HepG2 (cell line): ENCODE data around the gene RPP21. TPM values are rescaled to one million over a fixed set of nuclear protein-coding genes. Genes with fewer than 3 reads are reported as not detected.
A peak's percentile ranks its signal among the peaks of the same experiment; 100 is the strongest.

ENCODE experiments used
- BHLHE40 ChIP-seq: IDR thresholded peaks from 2 replicates; pipeline ENCODE4 v1.6.1; 2011; ENCODE audit warnings: low read length, improper control_type of control experiment
- HOXA5 ChIP-seq: sonication (generic); formaldehyde crosslinking; IDR thresholded peaks from 2 replicates; pipeline ENCODE4 v1.4.0; 2020; ENCODE audit warnings: missing genetic modification reagents
- LCORL ChIP-seq, 2 experiments: fragments of 450-650 bp in 1 of 2; sonication (generic) in 1 of 2; formaldehyde crosslinking in 1 of 2; IDR thresholded peaks; 2 replicates each; pipeline versions ENCODE4 v1.5.0 to v1.6.1; 2017 to 2020; ENCODE audit warnings: antibody characterized with exemption in 1 of 2, missing genetic modification reagents in 1 of 2
- MYC ChIP-seq: sonication (generic); formaldehyde crosslinking; IDR thresholded peaks from 2 replicates; pipeline ENCODE4 v1.9.0; 2021; ENCODE audit warnings: missing genetic modification reagents, borderline replicate concordance
- NFYC ChIP-seq: IDR thresholded peaks from 2 replicates; pipeline ENCODE4 v1.6.1; 2016; ENCODE audit warnings: missing genetic modification reagents, missing compliant biosample characterization
- POLR2A ChIP-seq, 2 experiments: IDR thresholded peaks; 2 replicates each; pipeline ENCODE4 v1.6.1; 2011; ENCODE audit warnings: low read depth in 2 of 2, low read length in 2 of 2, mild to moderate bottlenecking in 1 of 2, moderate library complexity in 1 of 2; ENCODE audit not compliant: insufficient read depth in 1 of 2
- RNF2 ChIP-seq: fragments of 450-650 bp; conservative IDR thresholded peaks from 2 replicates; pipeline ENCODE4 v1.6.1; 2016; ENCODE audit warnings: low read depth
- SATB2 ChIP-seq: sonication (generic); formaldehyde crosslinking; IDR thresholded peaks from 2 replicates; pipeline ENCODE4 v1.5.0; 2020; ENCODE audit warnings: missing genetic modification reagents
- SMAD9 ChIP-seq: sonication (generic); formaldehyde crosslinking; IDR thresholded peaks from 2 replicates; pipeline ENCODE4 v1.5.1; 2020; ENCODE audit warnings: mild to moderate bottlenecking, missing genetic modification reagents
- TBL1XR1 ChIP-seq: fragments of 150-350 bp; IDR thresholded peaks from 2 replicates; pipeline ENCODE4 v1.6.1; 2014; ENCODE audit warnings: borderline replicate concordance, low read length; ENCODE audit not compliant: partially characterized antibody
- U2AF1 ChIP-seq: fragments of 200-400 bp; formaldehyde crosslinking; optimal IDR thresholded peaks from 2 replicates; pipeline ENCODE3; 2017; ENCODE audit warnings: mild to moderate bottlenecking, low read depth, low read length
- XRCC5 ChIP-seq: fragments of 200-400 bp; formaldehyde crosslinking; optimal IDR thresholded peaks from 2 replicates; pipeline ENCODE3; 2017; ENCODE audit warnings: mild to moderate bottlenecking, low read length
- ZNF138 ChIP-seq: sonication (generic); formaldehyde crosslinking; IDR thresholded peaks from 2 replicates; pipeline ENCODE4 v1.5.0; 2020; ENCODE audit warnings: mild to moderate bottlenecking, low read depth, missing genetic modification reagents
- ZNF143 ChIP-seq: sonication (generic); formaldehyde crosslinking; IDR thresholded peaks from 2 replicates; pipeline ENCODE4 v1.4.0; 2020; ENCODE audit warnings: missing genetic modification reagents
- ZNF558 ChIP-seq: sonication (generic); formaldehyde crosslinking; IDR thresholded peaks from 2 replicates; pipeline ENCODE4 v1.9.0; 2022; ENCODE audit warnings: mild to moderate bottlenecking, missing genetic modification reagents, borderline replicate concordance
- ZNF577 ChIP-seq: sonication (generic); formaldehyde crosslinking; IDR thresholded peaks from 2 replicates; pipeline ENCODE4 v1.4.0; 2020; ENCODE audit warnings: mild to moderate bottlenecking, low read depth, missing genetic modification reagents, borderline replicate concordance
- ZNF589 ChIP-seq: sonication (generic); formaldehyde crosslinking; conservative IDR thresholded peaks from 2 replicates; pipeline ENCODE4 v1.8.0; 2022; ENCODE audit warnings: mild to moderate bottlenecking, moderate library complexity, missing genetic modification reagents
- ZNF747 ChIP-seq: sonication (generic); formaldehyde crosslinking; IDR thresholded peaks from 2 replicates; pipeline ENCODE4 v1.8.1; 2023; ENCODE audit warnings: missing genetic modification reagents, mild to moderate bottlenecking, borderline replicate concordance
- ZNF773 ChIP-seq: sonication (generic); formaldehyde crosslinking; IDR thresholded peaks from 2 replicates; pipeline ENCODE4 v1.4.0; 2020; ENCODE audit warnings: missing genetic modification reagents, borderline replicate concordance
- ZNF816 ChIP-seq: sonication (generic); formaldehyde crosslinking; IDR thresholded peaks from 2 replicates; pipeline ENCODE4 v1.8.0; 2022; ENCODE audit warnings: missing genetic modification reagents, mild to moderate bottlenecking, borderline replicate concordance
- polyA plus RNA-seq, 8 experiments: library from polyadenylated mRNA; depleted of rRNA in 3 of 8; stranded (reverse) in 7 of 8; unstranded in 1 of 8; fragments of >200 nt; fragmentation: Illumina TruSeq in 4 of 8; extraction: Trizol in 4 of 8; gene quantifications; 2 replicates each; pipeline versions ENCODE4 v1.2.1 to v1.2.3, GENCODE V29; 2011 to 2016; ENCODE audit warnings: low read depth in 4 of 8, missing spikeins in 1 of 8, mixed read lengths in 1 of 8; ENCODE audit not compliant: insufficient read depth in 1 of 8
- total RNA-seq, 5 experiments: library from RNA; depleted of rRNA; stranded (reverse); fragments of >200 nt; fragmentation: Illumina TruSeq; extraction: Trizol; gene quantifications; 2 replicates each; pipeline ENCODE4 v1.2.3, GENCODE V29; 2016; ENCODE audit warnings: low read depth in 1 of 5
- TF ChIP-seq, protein P1 (sequence below): conservative IDR thresholded peaks from 2 replicates; pipeline ENCODE4 v1.6.1; 2018; ENCODE audit warnings: missing genetic modification reagents
- TF ChIP-seq, protein P2 (sequence below): sonication (generic); formaldehyde crosslinking; IDR thresholded peaks from 2 replicates; pipeline ENCODE4 v1.8.1; 2023; ENCODE audit warnings: missing genetic modification reagents, inconsistent platforms, borderline replicate concordance
- TF ChIP-seq, protein P3 (sequence below): sonication (generic); formaldehyde crosslinking; IDR thresholded peaks from 2 replicates; pipeline ENCODE4 v1.8.1; 2023; ENCODE audit warnings: mild to moderate bottlenecking, moderate library complexity, missing genetic modification reagents
- TF ChIP-seq, protein P4 (sequence below): sonication (generic); formaldehyde crosslinking; IDR thresholded peaks from 2 replicates; pipeline ENCODE4 v1.4.0; 2020; ENCODE audit warnings: missing genetic modification reagents, borderline replicate concordance

Gene RPP21
- total and polyA plus RNA-seq, 2 of the 13 experiments (the other 11 are each of a cell fraction or from before 2014, with no cell fraction given) = 53.1 to 72.3 TPM

DNA sequence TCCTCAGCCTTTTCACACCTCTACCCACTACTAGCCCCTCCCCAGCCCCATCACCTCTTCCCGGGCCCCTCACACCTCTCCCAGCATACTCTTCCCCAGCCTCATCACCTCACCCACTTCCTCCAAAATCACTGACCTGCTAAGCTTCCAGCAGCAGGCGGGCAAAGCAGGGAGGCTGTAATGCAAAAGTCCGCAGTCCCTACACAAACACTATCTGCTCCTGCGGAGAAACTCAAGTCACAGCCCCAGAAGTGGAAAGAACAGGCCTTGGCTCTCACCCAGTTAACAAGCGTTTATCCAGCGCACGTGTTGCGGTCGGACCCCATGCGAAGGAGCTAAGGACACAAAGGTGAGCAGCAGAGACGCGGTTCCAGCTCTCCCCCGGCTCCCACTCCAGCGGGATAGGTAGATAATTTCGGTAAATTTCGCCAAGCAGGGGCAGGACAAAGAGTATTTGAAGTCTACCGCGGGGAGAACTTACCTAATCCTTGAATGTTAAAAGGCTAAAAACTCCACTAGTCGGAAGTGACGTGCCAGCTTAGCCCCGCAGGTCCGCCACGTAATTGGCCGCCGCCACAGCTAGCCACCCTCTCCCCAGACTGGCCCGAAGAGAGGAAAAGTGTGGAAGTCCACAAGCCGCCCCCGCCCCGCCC is 19.0 kb upstream of the RPP21 start (continued):
- TF ChIP-seq SATB2 (0 out of 2 replicates have a peak, but pooled peaks have one; percentile 16), U2AF1 (peak; percentile 91), LCORL (IDR thresholded peaks at IDR 0.05) (no peak), LCORL (CRISPR knock-in tag; IDR thresholded peaks at IDR 0.05) (peak; percentile 77), ZNF773 (CRISPR knock-in tag) (no peak), TBL1XR1 (peak; percentile 20), ZNF589 (CRISPR knock-in tag) (peak; percentile 66; the same call in 1 of the 2 replicates), MYC (CRISPR knock-in tag) (peak; percentile 90), ZNF138 (0 out of 2 replicates have a peak, but pooled peaks have one; percentile 76), ZNF816 (CRISPR knock-in tag) (peak; percentile 77; the same call in 1 of the 2 replicates), ZNF143 (peak; percentile 45; the same call in 1 of the 2 replicates), POLR2A (IDR thresholded peaks at IDR 0.05; ENCODE audit: insufficient read depth in 1 of 2, low read depth in 2 of 2, low read length in 2 of 2) (peak in 1 of 2 experiments; percentile 38; a peak in 2 of 4 replicates), RNF2 (peak; percentile 62; the same call in 1 of the 2 replicates), XRCC5 (peak; percentile 41), SMAD9 (CRISPR knock-in tag) (0 out of 2 replicates have a peak, but pooled peaks have one; percentile 43), BHLHE40 (peak; percentile 43; the same call in 1 of the 2 replicates), ZNF577 (CRISPR knock-in tag) (0 out of 2 replicates have a peak, but pooled peaks have one; percentile 13), ZNF558 (CRISPR knock-in tag) (peak; percentile 83; the same call in 1 of the 2 replicates), NFYC (peak; percentile 47), HOXA5 (CRISPR knock-in tag) (0 out of 2 replicates have a peak, but pooled peaks have one; percentile 71), ZNF747 (peak; percentile 91)
- TF ChIP-seq, protein P1, sequence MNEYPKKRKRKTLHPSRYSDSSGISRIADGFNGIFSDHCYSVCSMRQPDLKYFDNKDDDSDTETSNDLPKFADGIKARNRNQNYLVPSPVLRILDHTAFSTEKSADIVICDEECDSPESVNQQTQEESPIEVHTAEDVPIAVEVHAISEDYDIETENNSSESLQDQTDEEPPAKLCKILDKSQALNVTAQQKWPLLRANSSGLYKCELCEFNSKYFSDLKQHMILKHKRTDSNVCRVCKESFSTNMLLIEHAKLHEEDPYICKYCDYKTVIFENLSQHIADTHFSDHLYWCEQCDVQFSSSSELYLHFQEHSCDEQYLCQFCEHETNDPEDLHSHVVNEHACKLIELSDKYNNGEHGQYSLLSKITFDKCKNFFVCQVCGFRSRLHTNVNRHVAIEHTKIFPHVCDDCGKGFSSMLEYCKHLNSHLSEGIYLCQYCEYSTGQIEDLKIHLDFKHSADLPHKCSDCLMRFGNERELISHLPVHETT (CRISPR knock-in tag) = no peak
- TF ChIP-seq, protein P2, sequence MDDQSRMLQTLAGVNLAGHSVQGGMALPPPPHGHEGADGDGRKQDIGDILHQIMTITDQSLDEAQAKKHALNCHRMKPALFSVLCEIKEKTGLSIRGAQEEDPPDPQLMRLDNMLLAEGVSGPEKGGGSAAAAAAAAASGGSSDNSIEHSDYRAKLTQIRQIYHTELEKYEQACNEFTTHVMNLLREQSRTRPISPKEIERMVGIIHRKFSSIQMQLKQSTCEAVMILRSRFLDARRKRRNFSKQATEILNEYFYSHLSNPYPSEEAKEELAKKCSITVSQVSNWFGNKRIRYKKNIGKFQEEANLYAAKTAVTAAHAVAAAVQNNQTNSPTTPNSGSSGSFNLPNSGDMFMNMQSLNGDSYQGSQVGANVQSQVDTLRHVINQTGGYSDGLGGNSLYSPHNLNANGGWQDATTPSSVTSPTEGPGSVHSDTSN (CRISPR knock-in tag) = peak; percentile 66; the same call in 1 of the 2 replicates
- TF ChIP-seq, protein P3, sequence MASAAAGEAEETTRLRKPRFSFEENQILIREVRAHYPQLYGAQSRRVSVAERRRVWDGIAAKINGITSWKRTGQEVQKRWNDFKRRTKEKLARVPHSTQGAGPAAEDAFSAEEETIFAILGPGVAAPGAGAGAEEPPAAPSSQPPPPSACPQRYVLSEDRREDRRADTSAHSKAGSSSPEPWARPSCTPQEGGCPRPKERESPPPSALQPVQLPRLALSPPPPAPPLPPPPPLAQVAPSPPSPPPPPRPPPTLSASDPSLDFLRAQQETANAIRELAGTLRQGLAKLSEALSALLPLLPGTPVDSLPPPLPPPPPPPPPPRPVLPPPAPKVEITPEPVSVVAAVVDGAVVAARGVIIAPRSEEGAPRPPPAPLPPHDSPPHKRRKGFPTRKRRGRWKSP (CRISPR knock-in tag) = peak; percentile 25
- TF ChIP-seq, protein P4, sequence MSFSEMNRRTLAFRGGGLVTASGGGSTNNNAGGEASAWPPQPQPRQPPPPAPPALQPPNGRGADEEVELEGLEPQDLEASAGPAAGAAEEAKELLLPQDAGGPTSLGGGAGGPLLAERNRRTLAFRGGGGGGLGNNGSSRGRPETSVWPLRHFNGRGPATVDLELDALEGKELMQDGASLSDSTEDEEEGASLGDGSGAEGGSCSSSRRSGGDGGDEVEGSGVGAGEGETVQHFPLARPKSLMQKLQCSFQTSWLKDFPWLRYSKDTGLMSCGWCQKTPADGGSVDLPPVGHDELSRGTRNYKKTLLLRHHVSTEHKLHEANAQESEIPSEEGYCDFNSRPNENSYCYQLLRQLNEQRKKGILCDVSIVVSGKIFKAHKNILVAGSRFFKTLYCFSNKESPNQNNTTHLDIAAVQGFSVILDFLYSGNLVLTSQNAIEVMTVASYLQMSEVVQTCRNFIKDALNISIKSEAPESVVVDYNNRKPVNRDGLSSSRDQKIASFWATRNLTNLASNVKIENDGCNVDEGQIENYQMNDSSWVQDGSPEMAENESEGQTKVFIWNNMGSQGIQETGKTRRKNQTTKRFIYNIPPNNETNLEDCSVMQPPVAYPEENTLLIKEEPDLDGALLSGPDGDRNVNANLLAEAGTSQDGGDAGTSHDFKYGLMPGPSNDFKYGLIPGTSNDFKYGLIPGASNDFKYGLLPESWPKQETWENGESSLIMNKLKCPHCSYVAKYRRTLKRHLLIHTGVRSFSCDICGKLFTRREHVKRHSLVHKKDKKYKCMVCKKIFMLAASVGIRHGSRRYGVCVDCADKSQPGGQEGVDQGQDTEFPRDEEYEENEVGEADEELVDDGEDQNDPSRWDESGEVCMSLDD (CRISPR knock-in tag) = 0 out of 2 replicates have a peak, but pooled peaks have one; percentile 51
